Activated CD4-positive, alpha-beta T cell treated with anti-CD3 and anti-CD28 coated beads for 36 hours (primary cell): ENCODE data around the gene SPATA31C2. TPM values are rescaled to one million over a fixed set of nuclear protein-coding genes. Genes with fewer than 3 reads are reported as not detected.

Experiments
- ATAC-seq: fragments of 200-7000 bp; cut with Tn5 transposase; one replicate; pipeline ENCODE4 v1.10.0; 2021; ENCODE audit warnings: mild to moderate bottlenecking, moderate library complexity
- CTCF ChIA-PET: fragments of 350-600 bp; sonication (Branson Sonifier 250); formaldehyde crosslinking; loops from one replicate; lab custom pipeline; 2021; ENCODE audit warnings: antibody characterized with exemption; lab: Charles Lee
- POLR2A ChIA-PET: fragments of 350-600 bp; sonication (Branson Sonifier 250); formaldehyde crosslinking; loops from one replicate; lab custom pipeline; 2021; ENCODE audit warnings: antibody characterized with exemption, inconsistent platforms; lab: Charles Lee
- DNase-seq: peaks from one replicate; pipeline ENCODE4 v3.0.0-alpha.2; 2020
- H3K27ac Mint-ChIP-seq: one replicate; pipeline ENCODE4 v1.8.0; 2021; ENCODE audit warnings: mixed read lengths
- H3K27me3 Mint-ChIP-seq: one replicate; pipeline ENCODE4 v1.8.0; 2021; ENCODE audit warnings: mixed read lengths
- H3K36me3 Mint-ChIP-seq: one replicate; pipeline ENCODE4 v1.8.0; 2021; ENCODE audit warnings: low read depth, mixed read lengths
- H3K4me1 Mint-ChIP-seq: one replicate; pipeline ENCODE4 v1.8.0; 2021; ENCODE audit warnings: mixed read lengths
- H3K4me3 Mint-ChIP-seq: one replicate; pipeline ENCODE4 v1.8.0; 2021; ENCODE audit warnings: mild to moderate bottlenecking, moderate library complexity, mixed read lengths
- H3K9me3 Mint-ChIP-seq: one replicate; pipeline ENCODE4 v1.8.0; 2021; ENCODE audit warnings: low read depth, mixed read lengths
- intact Hi-C, 2 experiments: fragments of 100-400 bp; cut with DNase I in 1 of 2; cut with micrococcal nuclease in 1 of 2; formaldehyde crosslinking; loops; one replicate each; pipeline versions ENCODE4 v1.14.2 to v1.15.1; 2022 to 2024; cut with DNase I, micrococcal nuclease
- total RNA-seq, 2 experiments: library from RNA; stranded (reverse); gene quantifications; one replicate each; pipeline ENCODE4 v1.2.3, GENCODE V29; 2021

The SPATA31C2 gene
- total RNA-seq, 2 experiments from 2014 or later = 0.09 TPM; not detected in 1

DNA sequence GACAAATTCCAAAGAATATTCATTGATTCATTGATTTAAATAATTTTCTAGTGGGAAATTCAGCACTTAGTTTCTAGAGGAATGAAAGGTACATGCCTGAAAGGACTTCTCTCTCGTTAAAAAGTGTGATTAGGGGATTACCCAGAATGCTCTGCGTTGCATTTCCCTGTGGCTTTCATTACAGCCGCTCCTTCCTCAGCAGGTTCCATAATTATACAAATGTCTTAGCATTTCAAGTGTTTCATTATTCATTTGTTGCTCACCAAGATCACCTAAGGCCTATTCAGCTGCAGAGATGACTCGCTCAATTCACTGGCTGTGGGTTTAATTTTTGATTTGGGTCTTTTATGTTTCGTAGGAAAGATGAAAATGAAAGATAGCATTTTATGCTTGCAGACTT is 52.8 kb downstream of the SPATA31C2 start:
- Mint-ChIP-seq H3K36me3 (no peaks in the 10 kb centered on the region), H3K9me3 (no peaks in the 10 kb centered on the region), H3K27ac (no peak overlapping the region), H3K4me1 (no peaks in the 10 kb centered on the region), H3K4me3 (no peak overlapping the region), H3K27me3 (peaks cover 11% of the 10 kb centered on the region)
- ChIA-PET CTCF (no interaction called here), POLR2A (no interaction called here)
- no peak for ATAC-seq
- no peak for DNase-seq
- intact Hi-C loops = no loop called here

GRCh38 chr9:88084357-88085183 is 53.7 kb downstream of the SPATA31C2 start:
- Mint-ChIP-seq H3K4me3 (no peak overlapping the region), H3K27ac (no peak overlapping the region), H3K9me3 (no peaks in the 10 kb centered on the region), H3K4me1 (no peaks in the 10 kb centered on the region), H3K36me3 (no peaks in the 10 kb centered on the region), H3K27me3 (peaks cover 11% of the 10 kb centered on the region)
- ChIA-PET CTCF (no interaction called here), POLR2A (no interaction called here)
- ATAC-seq = no peak
- intact Hi-C loops = no loop called here
- DNase-seq = no peak

Other genes with a start within 250 kb of the SPATA31C2 start
- not detected for gene SPATA31C1, start 220.5 kb downstream of the SPATA31C2 start, total RNA-seq
- 1 to 10 TPM; 1.9 TPM for gene CDK20, start 163.9 kb downstream of the SPATA31C2 start, total RNA-seq
- gene SPIN1, start 250.0 kb upstream of the SPATA31C2 start, total RNA-seq = 10 to 100 TPM; 17.9 to 22.1 TPM